NCI-H446 (cell line): ENCODE results near the gene TRMT11.
A peak's percentile ranks its signal among the peaks of the same experiment; 100 is the strongest.
"Not testable (repeated sequence)": the region's sequence is repeated elsewhere in the genome, so short reads cannot be mapped to it uniquely, and the experiment has no call there.

Source experiments
- DNase-seq, 2 experiments: peaks; one replicate each; lab custom pipeline; 2025; lab: John Stamatoyannopoulos, UW

The TRMT11 gene

GRCh38 chr6:125994670-125995488 is 8.5 kb downstream of the TRMT11 start:
- peak; percentile 1 to 24 for DNase-seq

GRCh38 chr6:125995972-125996580 is 9.7 kb downstream of the TRMT11 start:
- peak; percentile 24 to 67 for DNase-seq

- DNase-seq = peak in 1 of 2 experiments; percentile 26
Observed at GRCh38 chr6:126002755-126003679, 16.7 kb downstream of the TRMT11 start.

- no peak for DNase-seq
Observed at GRCh38 chr6:126007800-126008199, 21.5 kb downstream of the TRMT11 start.

- DNase-seq = no peak
Observed at GRCh38 chr6:126010040-126010439, 23.7 kb downstream of the TRMT11 start.

- no peak for DNase-seq
Observed at GRCh38 chr6:126015863-126016262, 29.5 kb downstream of the TRMT11 start.

- no peak for DNase-seq
Observed at GRCh38 chr6:126016591-126016990, 30.3 kb downstream of the TRMT11 start.

GRCh38 chr6:126017668-126018067 is 31.3 kb downstream of the TRMT11 start:
- no peak for DNase-seq

GRCh38 chr6:126020305-126021050 is 34.1 kb downstream of the TRMT11 start:
- DNase-seq = no peak

- DNase-seq = not testable (repeated sequence)
Observed at GRCh38 chr6:126023474-126023873, 37.1 kb downstream of the TRMT11 start.

GRCh38 chr6:126026001-126026400 is 39.7 kb downstream of the TRMT11 start:
- DNase-seq = no peak

- no peak for DNase-seq
Observed at GRCh38 chr6:126027601-126028000, 41.3 kb downstream of the TRMT11 start.

GRCh38 chr6:126030045-126030444 is 43.7 kb downstream of the TRMT11 start:
- DNase-seq = no peak

GRCh38 chr6:126033696-126034095 is 47.4 kb downstream of the TRMT11 start:
- peak in 1 of 2 experiments; percentile 24 for DNase-seq

- DNase-seq = no peak
Observed at GRCh38 chr6:126034656-126035055, 48.3 kb downstream of the TRMT11 start.

GRCh38 chr6:126035764-126036163 is 49.4 kb downstream of the TRMT11 start:
- no peak for DNase-seq

GRCh38 chr6:126038234-126038633 is 51.9 kb downstream of the TRMT11 start:
- no peak for DNase-seq

- no peak for DNase-seq
Observed at GRCh38 chr6:126039284-126039683, 52.9 kb downstream of the TRMT11 start.

- DNase-seq = no peak
Observed at GRCh38 chr6:126040394-126040793, 54.1 kb downstream of the TRMT11 start.

GRCh38 chr6:126040826-126041225 is 54.5 kb downstream of the TRMT11 start:
- no peak for DNase-seq

- DNase-seq = no peak
Observed at GRCh38 chr6:126041516-126041915, 55.2 kb downstream of the TRMT11 start.

- no peak for DNase-seq
Observed at GRCh38 chr6:126042001-126042419, 55.7 kb downstream of the TRMT11 start.
